Lower leg skin (tissue), 4 donors: ENCODE results near the gene COL9A3. TPM values are rescaled to one million over a fixed set of nuclear protein-coding genes. Genes with fewer than 3 reads are reported as not detected.

Experiments
- DNase-seq, 2 donors: peaks; one replicate each; pipeline ENCODE4 v3.0.0-alpha.2; 2019; ENCODE audit warnings: low spot score in 2 of 2
- H3K4me3 ChIP-seq: fragments of 200-600 bp; sonication (generic); 2 replicates; pipeline ENCODE4 v1.5.1; 2017; ENCODE audit warnings: mild to moderate bottlenecking, low read depth; ENCODE audit not compliant: poor library complexity, severe bottlenecking
- POLR2A ChIP-seq, 2 donors: fragments of 450-650 bp; IDR thresholded peaks; one replicate each; pipeline ENCODE4 v1.6.1; 2016 to 2017; ENCODE audit warnings: antibody characterized with exemption in 2 of 2, mild to moderate bottlenecking in 1 of 2, moderate library complexity in 1 of 2
- WGBS, 2 donors: methylation state at CpG; one replicate each; pipeline ENCODE4 v1.1.5; 2018; 5-methylcytosine and 5-hydroxymethylcytosine counted together
- intact Hi-C: fragments of 100-400 bp; cut with DNase I; formaldehyde crosslinking; loops from one replicate; pipeline ENCODE4 v1.15.0; 2023; ENCODE audit warnings: low total_unique reads
- total RNA-seq, 4 donors: library from RNA; depleted of rRNA; stranded (reverse); fragments of >200 nt; gene quantifications; one replicate each; pipeline ENCODE4 v1.1.0, GENCODE V29; 2016
- TF ChIP-seq, protein P1 (sequence below), 3 donors: fragments of 450-650 bp; IDR thresholded peaks; one replicate each; pipeline ENCODE4 v1.5.1; 2016; ENCODE audit warnings: antibody characterized with exemption in 3 of 3, mild to moderate bottlenecking in 3 of 3, moderate library complexity in 2 of 3

The COL9A3 gene
- total RNA-seq, 4 donors from 2014 or later: 5.6 to 14.1 (median 10.8) TPM

GRCh38 chr20:62820208-62820961 lies 3.5 kb downstream of the COL9A3 start:
- H3K4me3 ChIP-seq: no peak overlapping the region
- no peak for TF ChIP-seq POLR2A (IDR thresholded peaks at IDR 0.05)
- TF ChIP-seq, protein P1, sequence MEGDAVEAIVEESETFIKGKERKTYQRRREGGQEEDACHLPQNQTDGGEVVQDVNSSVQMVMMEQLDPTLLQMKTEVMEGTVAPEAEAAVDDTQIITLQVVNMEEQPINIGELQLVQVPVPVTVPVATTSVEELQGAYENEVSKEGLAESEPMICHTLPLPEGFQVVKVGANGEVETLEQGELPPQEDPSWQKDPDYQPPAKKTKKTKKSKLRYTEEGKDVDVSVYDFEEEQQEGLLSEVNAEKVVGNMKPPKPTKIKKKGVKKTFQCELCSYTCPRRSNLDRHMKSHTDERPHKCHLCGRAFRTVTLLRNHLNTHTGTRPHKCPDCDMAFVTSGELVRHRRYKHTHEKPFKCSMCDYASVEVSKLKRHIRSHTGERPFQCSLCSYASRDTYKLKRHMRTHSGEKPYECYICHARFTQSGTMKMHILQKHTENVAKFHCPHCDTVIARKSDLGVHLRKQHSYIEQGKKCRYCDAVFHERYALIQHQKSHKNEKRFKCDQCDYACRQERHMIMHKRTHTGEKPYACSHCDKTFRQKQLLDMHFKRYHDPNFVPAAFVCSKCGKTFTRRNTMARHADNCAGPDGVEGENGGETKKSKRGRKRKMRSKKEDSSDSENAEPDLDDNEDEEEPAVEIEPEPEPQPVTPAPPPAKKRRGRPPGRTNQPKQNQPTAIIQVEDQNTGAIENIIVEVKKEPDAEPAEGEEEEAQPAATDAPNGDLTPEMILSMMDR (IDR thresholded peaks at IDR 0.05): no peak
- DNase-seq: no peak
- WGBS, 2 donors: 53 to 65% methylated on average over 22 to 23 of the region's 23 CpGs
- intact Hi-C loops: loop anchor here (10.0 kb wide), 1 partner anchor 194 kb away; no protein-coding TSS in a partner anchor

GRCh38 chr20:62820962-62821725 lies 4.3 kb downstream of the COL9A3 start:
- intact Hi-C loops: loop anchor here (10.0 kb wide), 1 partner anchor 194 kb away; no protein-coding TSS in a partner anchor
- 81% methylated on average over 11 to 19 of the region's 19 CpGs for WGBS, 2 donors
- no peak for TF ChIP-seq POLR2A (IDR thresholded peaks at IDR 0.05)
- TF ChIP-seq, protein P1 (IDR thresholded peaks at IDR 0.05): no peak
- DNase-seq: no peak
- H3K4me3 ChIP-seq: no peak overlapping the region

DNA sequence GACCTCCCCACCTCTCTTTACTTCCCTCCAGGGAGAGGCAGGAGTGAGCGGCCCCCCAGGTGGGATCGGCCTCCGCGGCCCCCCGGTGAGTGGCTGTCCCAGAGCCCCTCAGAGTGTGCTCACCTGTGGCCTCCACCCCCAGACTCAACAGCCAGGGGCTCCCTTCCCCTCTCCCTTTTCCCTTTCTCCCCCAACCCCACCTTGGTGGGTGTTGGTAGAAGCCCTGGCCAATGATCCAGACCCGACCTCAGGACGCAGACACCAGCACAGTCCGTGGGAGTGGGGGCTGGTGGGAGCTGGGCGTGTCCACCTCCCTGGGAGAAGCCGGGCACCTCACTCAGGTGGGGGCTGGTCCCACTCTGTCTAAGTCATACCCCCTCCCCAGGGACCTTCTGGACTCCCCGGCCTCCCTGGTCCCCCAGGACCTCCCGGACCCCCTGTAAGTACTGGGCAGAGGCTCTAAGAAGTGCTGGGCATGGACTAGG lies 4.9 kb downstream of the COL9A3 start:
- intact Hi-C loops: loop anchor here (10.0 kb wide), 1 partner anchor 193 kb away; no protein-coding TSS in a partner anchor
- DNase-seq: no peak
- 87 to 90% methylated on average over 11 to 12 of the region's 12 CpGs for WGBS, 2 donors
- H3K4me3 ChIP-seq: no peak overlapping the region
- TF ChIP-seq, protein P1 (IDR thresholded peaks at IDR 0.05): no peak
- no peak for TF ChIP-seq POLR2A (IDR thresholded peaks at IDR 0.05)

DNA sequence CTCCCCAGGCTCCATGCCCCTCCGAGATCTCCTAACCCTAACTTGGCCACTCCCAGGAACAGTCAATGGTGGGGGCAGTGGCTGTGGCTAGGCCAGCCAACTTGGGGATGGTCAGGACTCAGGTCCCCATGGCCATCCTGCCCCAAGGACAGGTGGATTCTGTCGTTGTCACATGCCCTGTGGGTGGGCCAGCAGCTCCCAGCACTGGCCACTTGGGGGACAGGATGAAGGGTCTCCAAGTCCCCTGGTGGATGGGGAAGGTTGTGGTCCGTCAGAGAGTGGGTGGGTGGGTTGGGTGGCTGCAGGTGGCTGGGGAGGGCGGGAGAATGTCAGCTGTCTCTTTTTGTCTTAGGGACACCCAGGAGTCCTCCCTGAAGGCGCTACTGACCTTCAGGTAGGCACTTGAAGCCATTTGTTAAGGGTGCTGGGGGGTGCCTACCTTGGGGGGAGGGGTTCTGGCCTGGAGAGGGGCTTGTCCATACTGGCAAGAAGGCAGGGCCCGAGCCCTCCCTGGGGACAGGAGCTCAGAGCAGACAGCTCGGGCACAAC lies 5.5 kb downstream of the COL9A3 start:
- intact Hi-C loops: loop anchor here (10.0 kb wide), 1 partner anchor 192 kb away; no protein-coding TSS in a partner anchor
- no peak overlapping the region for H3K4me3 ChIP-seq
- 80 to 90% methylated on average over 6 of the region's 7 CpGs for WGBS, 2 donors
- no peak for DNase-seq
- no peak for TF ChIP-seq POLR2A (IDR thresholded peaks at IDR 0.05)
- TF ChIP-seq, protein P1 (IDR thresholded peaks at IDR 0.05): no peak

- no peak overlapping the region for H3K4me3 ChIP-seq
- intact Hi-C loops: loop anchor here (10.0 kb wide), 1 partner anchor 192 kb away; no protein-coding TSS in a partner anchor
- no peak for DNase-seq
- 86 to 90% methylated on average over 21 to 24 of the region's 24 CpGs for WGBS, 2 donors
- no peak for TF ChIP-seq POLR2A (IDR thresholded peaks at IDR 0.05)
- TF ChIP-seq, protein P1 (IDR thresholded peaks at IDR 0.05): peak in 1 of 3 donors; percentile 39
Observed at GRCh38 chr20:62822788-62823651, 6.2 kb downstream of the COL9A3 start.
